GM12873 (cell line): Measurements from ENCODE around the gene TRIM59.
A peak's percentile ranks its signal among the peaks of the same experiment; 100 is the strongest.

Experiments
- CTCF ChIP-seq: IDR thresholded peaks from 2 replicates; pipeline ENCODE4 v1.5.1; 2012; ENCODE audit warnings: low read depth, mild to moderate bottlenecking, moderate library complexity, low read length, control low read depth; ENCODE audit not compliant: insufficient read depth; ENCODE audit errors: missing control alignments

TRIM59 gene

GRCh38 chr3:160434071-160434470, 15.5 kb downstream of the TRIM59 start:
- no peak for TF ChIP-seq CTCF

GRCh38 chr3:160427832-160428424, 21.7 kb downstream of the TRIM59 start:
- no peak for TF ChIP-seq CTCF

DNA sequence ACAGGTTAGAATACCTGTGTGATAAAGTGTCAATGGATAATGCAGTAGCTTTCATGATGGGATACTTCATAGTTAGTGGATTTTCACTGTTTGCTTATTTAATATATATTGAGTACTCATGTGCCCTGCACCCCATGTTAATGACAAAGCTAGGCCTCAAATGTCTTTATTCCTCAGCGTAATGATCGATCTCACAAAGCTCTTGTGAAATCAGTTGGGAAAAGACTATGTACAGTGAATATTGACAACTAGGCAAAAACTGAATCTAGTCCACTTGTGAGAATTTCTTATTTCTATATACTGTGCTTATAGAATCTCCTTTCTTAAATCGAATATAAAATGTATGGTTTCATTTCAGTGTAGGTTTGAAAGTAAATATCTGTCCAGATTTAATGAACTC, 32.3 kb downstream of the TRIM59 start:
- TF ChIP-seq CTCF = no peak

DNA sequence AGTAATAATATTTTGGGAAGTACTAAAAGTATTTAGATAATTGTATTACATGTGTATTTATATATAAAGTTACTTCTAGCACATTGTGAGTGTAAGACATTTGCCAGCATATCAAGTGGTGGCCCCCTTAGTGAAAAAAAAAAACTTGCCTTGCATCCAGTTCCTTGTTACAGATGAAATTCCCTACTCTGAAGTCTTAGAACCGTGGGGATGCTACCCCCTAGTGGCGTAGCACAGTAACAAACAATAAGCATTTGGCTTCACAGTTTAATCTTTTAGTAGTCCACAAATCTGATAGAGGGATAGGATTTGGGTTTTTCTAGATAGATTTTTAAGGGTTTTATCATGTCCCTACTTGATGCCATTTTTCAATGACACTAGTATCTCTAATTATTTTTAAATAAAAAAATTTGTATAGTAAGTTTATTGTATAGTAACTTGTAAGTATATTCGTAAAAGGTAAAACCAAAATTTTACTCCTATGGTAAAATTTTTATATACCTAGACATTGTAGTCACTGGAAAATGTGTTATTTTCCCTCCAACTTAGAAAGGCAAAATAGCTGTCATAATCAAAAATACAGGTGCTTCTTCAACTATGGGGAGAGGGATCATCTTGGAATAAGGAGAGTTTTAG, 35.9 kb downstream of the TRIM59 start:
- peak; percentile 74 for TF ChIP-seq CTCF

- TF ChIP-seq CTCF = no peak
Measured at GRCh38 chr3:160412477-160412876, 37.1 kb downstream of the TRIM59 start.

DNA sequence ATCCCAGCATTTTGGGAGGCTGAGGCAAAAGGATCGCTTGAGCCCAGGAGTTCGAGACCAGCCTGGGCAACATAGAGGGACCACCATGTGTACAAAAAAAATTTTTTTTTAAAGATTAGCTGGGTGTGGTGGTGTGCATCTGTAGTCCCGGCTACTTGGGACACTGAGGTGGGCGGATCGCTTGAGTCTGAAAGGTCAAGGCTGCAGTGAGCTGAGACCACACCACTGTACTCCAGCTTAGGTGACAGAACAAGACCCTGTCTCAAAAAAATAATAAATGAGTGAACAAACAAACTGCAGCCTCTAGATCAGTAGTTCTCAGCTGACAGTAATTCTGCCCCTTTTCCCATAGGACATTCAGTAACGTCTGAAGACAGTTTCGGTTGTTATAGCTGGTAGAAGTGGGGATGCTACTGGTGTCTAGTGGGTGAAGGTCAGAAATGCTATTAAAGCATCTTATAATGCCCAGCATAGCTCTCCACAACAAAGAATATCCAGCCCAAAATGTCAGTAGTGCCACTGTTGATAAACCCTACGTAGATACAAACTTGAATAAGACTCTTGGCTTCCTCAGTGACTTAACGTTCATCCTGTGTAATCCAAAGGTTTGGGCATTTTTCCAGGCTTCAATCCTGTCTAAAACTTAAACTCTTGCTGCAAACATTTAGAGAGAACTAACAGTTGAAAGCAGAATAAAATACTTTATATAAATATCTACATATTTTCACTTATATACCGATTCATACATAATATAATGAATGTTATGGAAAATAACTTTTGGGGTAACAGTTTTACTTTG, 39.6 kb downstream of the TRIM59 start:
- TF ChIP-seq CTCF = no peak

- TF ChIP-seq CTCF = no peak
Measured at GRCh38 chr3:160403796-160404470, 45.7 kb downstream of the TRIM59 start.
